ENCODE measurements around the gene ITPRIPL2.

Gene ITPRIPL2

DNA sequence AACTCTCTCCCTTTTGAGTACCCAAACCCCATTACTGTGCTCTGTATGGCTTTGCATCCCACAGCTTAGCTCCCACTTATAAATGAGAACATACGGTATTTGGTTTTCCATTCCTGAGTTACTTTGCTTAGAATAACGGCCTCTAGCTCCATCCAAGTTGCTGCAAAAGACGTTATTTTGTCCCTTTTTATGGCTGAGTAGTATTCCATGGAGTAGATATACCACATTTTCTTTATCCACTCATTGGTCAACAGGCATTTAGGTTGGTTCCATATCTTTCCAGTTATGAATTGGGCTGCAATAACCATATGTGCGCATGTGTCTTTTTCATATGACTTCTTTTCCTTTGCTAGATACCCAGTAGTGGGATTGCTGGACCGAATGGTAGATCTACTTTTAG, 34.4 kb downstream of the ITPRIPL2 start:
- H3K36me3 ChIP-seq (ENCODE audit: control insufficient read depth, insufficient read depth, low read length), result no peaks in the 10 kb centered on the region
- 0 out of 2 replicates have a peak, but pooled peaks cover 2% of the 10 kb centered on the region for H3K27me3 ChIP-seq (ENCODE audit: control insufficient read depth, insufficient read depth, low read length)
- no peak overlapping the region for H3K4me3 ChIP-seq (ENCODE audit: low read depth, low read length)
- H3K9me3 ChIP-seq (ENCODE audit: control insufficient read depth, insufficient read depth, low read depth, low read length), result peaks cover 9% of the 10 kb centered on the region
- no peak overlapping the region for H3K27ac ChIP-seq (ENCODE audit: low read depth, low read length)
- no peaks in the 10 kb centered on the region; the same call in 1 of the 2 replicates for H3K4me1 ChIP-seq (ENCODE audit: control insufficient read depth, insufficient read depth, low read length)
- no peak overlapping the region for H3K9ac ChIP-seq (ENCODE audit: low read length)

GRCh38 chr16:19151310-19151709, 37.5 kb downstream of the ITPRIPL2 start:
- H3K9ac ChIP-seq (ENCODE audit: low read length), result no peak overlapping the region
- peaks cover 14% of the 10 kb centered on the region for H3K9me3 ChIP-seq (ENCODE audit: control insufficient read depth, insufficient read depth, low read depth, low read length)

GRCh38 chr16:19152042-19152441, 38.3 kb downstream of the ITPRIPL2 start:
- Histone ChIP-seq H3K4me1 (ENCODE audit: control insufficient read depth, insufficient read depth, low read length) (no peaks in the 10 kb centered on the region), H3K9ac (ENCODE audit: low read length) (no peak overlapping the region), H3K27me3 (ENCODE audit: control insufficient read depth, insufficient read depth, low read length) (0 out of 2 replicates have a peak, but pooled peaks cover 2% of the 10 kb centered on the region), H3K4me3 (ENCODE audit: low read depth, low read length) (no peak overlapping the region), H3K9me3 (ENCODE audit: control insufficient read depth, insufficient read depth, low read depth, low read length) (peaks cover 15% of the 10 kb centered on the region), H3K27ac (ENCODE audit: low read depth, low read length) (no peak overlapping the region), H3K36me3 (ENCODE audit: control insufficient read depth, insufficient read depth, low read length) (no peaks in the 10 kb centered on the region)

More at GRCh38 chr16:19151310-19151709, 37.5 kb downstream of the ITPRIPL2 start:
- no peaks in the 10 kb centered on the region for H3K36me3 ChIP-seq (ENCODE audit: control insufficient read depth, insufficient read depth, low read length)
- H3K4me3 ChIP-seq (ENCODE audit: low read depth, low read length), result no peak overlapping the region
- H3K4me1 ChIP-seq (ENCODE audit: control insufficient read depth, insufficient read depth, low read length), result no peaks in the 10 kb centered on the region
- H3K27ac ChIP-seq (ENCODE audit: low read depth, low read length), result no peak overlapping the region
- 0 out of 2 replicates have a peak, but pooled peaks cover 2% of the 10 kb centered on the region for H3K27me3 ChIP-seq (ENCODE audit: control insufficient read depth, insufficient read depth, low read length)

- Histone ChIP-seq H3K4me3 (ENCODE audit: low read depth, low read length) (no peak overlapping the region), H3K9me3 (ENCODE audit: control insufficient read depth, insufficient read depth, low read depth, low read length) (peaks cover 6% of the 10 kb centered on the region; the same call in 1 of the 2 replicates), H3K4me1 (ENCODE audit: control insufficient read depth, insufficient read depth, low read length) (no peaks in the 10 kb centered on the region), H3K27ac (ENCODE audit: low read depth, low read length) (no peak overlapping the region), H3K9ac (ENCODE audit: low read length) (no peak overlapping the region), H3K36me3 (ENCODE audit: control insufficient read depth, insufficient read depth, low read length) (no peaks in the 10 kb centered on the region), H3K27me3 (ENCODE audit: control insufficient read depth, insufficient read depth, low read length) (peaks cover 4% of the 10 kb centered on the region)
Measured at GRCh38 chr16:19153876-19154275, 40.1 kb downstream of the ITPRIPL2 start.

- no peaks in the 10 kb centered on the region for H3K36me3 ChIP-seq (ENCODE audit: control insufficient read depth, insufficient read depth, low read length)
- peaks cover 3% of the 10 kb centered on the region; the same call in 1 of the 2 replicates for H3K9me3 ChIP-seq (ENCODE audit: control insufficient read depth, insufficient read depth, low read depth, low read length)
- peaks cover 4% of the 10 kb centered on the region for H3K27me3 ChIP-seq (ENCODE audit: control insufficient read depth, insufficient read depth, low read length)
- no peak overlapping the region for H3K9ac ChIP-seq (ENCODE audit: low read length)
- no peak overlapping the region for H3K27ac ChIP-seq (ENCODE audit: low read depth, low read length)
- no peak overlapping the region for H3K4me3 ChIP-seq (ENCODE audit: low read depth, low read length)
- no peaks in the 10 kb centered on the region for H3K4me1 ChIP-seq (ENCODE audit: control insufficient read depth, insufficient read depth, low read length)
Measured at GRCh38 chr16:19162085-19162484, 48.3 kb downstream of the ITPRIPL2 start.

GRCh38 chr16:19163215-19163614, 49.5 kb downstream of the ITPRIPL2 start:
- H3K9me3 ChIP-seq (ENCODE audit: control insufficient read depth, insufficient read depth, low read depth, low read length), result peaks cover 3% of the 10 kb centered on the region; the same call in 1 of the 2 replicates
- no peaks in the 10 kb centered on the region for H3K4me1 ChIP-seq (ENCODE audit: control insufficient read depth, insufficient read depth, low read length)
- H3K27me3 ChIP-seq (ENCODE audit: control insufficient read depth, insufficient read depth, low read length), result no peaks in the 10 kb centered on the region; the same call in 1 of the 2 replicates
- H3K9ac ChIP-seq (ENCODE audit: low read length), result no peak overlapping the region
- H3K4me3 ChIP-seq (ENCODE audit: low read depth, low read length), result no peak overlapping the region
- no peak overlapping the region for H3K27ac ChIP-seq (ENCODE audit: low read depth, low read length)
- H3K36me3 ChIP-seq (ENCODE audit: control insufficient read depth, insufficient read depth, low read length), result no peaks in the 10 kb centered on the region

GRCh38 chr16:19164285-19164684, 50.5 kb downstream of the ITPRIPL2 start:
- peaks cover 10% of the 10 kb centered on the region for H3K27me3 ChIP-seq (ENCODE audit: control insufficient read depth, insufficient read depth, low read length)
- no peak overlapping the region for H3K4me3 ChIP-seq (ENCODE audit: low read depth, low read length)
- H3K9ac ChIP-seq (ENCODE audit: low read length), result no peak overlapping the region
- no peaks in the 10 kb centered on the region for H3K36me3 ChIP-seq (ENCODE audit: control insufficient read depth, insufficient read depth, low read length)
- no peak overlapping the region for H3K27ac ChIP-seq (ENCODE audit: low read depth, low read length)
- peaks cover under 1% of the 10 kb centered on the region; the same call in 1 of the 2 replicates for H3K4me1 ChIP-seq (ENCODE audit: control insufficient read depth, insufficient read depth, low read length)
- H3K9me3 ChIP-seq (ENCODE audit: control insufficient read depth, insufficient read depth, low read depth, low read length), result peaks cover 3% of the 10 kb centered on the region; the same call in 1 of the 2 replicates

DNA sequence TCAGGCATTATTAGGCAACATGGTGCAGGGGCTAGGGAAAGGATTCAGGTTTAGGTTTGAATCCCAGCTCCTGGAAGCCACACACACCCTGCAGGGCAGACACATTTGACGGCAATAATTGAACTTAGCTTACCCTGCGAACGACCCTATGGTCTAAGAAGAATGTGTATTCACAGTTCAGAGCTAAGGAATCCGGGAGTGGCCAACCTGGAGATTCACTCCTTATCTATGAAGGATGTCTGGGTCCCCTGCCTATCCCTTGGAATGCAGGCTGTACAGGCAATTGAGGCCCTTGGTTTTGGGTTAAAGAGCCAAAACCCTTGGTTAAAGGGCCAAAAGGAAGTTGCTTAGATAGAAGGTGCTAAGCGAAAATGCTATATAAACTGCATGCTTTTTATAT, 51.3 kb downstream of the ITPRIPL2 start:
- no peak overlapping the region for H3K27ac ChIP-seq (ENCODE audit: low read depth, low read length)
- H3K36me3 ChIP-seq (ENCODE audit: control insufficient read depth, insufficient read depth, low read length), result no peaks in the 10 kb centered on the region
- H3K4me3 ChIP-seq (ENCODE audit: low read depth, low read length), result no peak overlapping the region
- no peak overlapping the region for H3K9ac ChIP-seq (ENCODE audit: low read length)
- peaks cover 3% of the 10 kb centered on the region; the same call in 1 of the 2 replicates for H3K9me3 ChIP-seq (ENCODE audit: control insufficient read depth, insufficient read depth, low read depth, low read length)
- peaks cover 3% of the 10 kb centered on the region; the same call in 1 of the 2 replicates for H3K4me1 ChIP-seq (ENCODE audit: control insufficient read depth, insufficient read depth, low read length)
- peaks cover 19% of the 10 kb centered on the region for H3K27me3 ChIP-seq (ENCODE audit: control insufficient read depth, insufficient read depth, low read length)

DNA sequence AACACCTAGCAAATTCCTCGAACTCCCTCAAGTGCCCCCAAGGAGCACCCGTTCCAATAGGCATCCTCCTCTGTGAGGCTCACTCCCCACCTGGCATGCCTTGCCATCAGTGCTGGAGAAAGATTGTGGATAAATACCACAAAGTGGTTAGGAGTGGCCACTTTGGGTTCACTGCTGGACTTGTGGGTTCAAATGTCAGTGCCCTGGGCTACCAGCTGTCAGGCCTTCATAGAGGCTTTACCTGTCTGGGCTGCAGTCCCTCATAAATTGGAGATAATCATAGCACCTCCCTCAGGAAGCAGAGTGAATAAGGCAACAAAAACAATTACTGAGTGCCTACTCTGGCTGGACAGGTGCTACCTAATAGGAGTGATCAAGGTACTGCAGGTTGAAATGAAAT, 52.7 kb downstream of the ITPRIPL2 start:
- H3K4me3 ChIP-seq (ENCODE audit: low read depth, low read length), result no peak overlapping the region
- no peak overlapping the region for H3K9ac ChIP-seq (ENCODE audit: low read length)
- peaks cover 3% of the 10 kb centered on the region; the same call in 1 of the 2 replicates for H3K9me3 ChIP-seq (ENCODE audit: control insufficient read depth, insufficient read depth, low read depth, low read length)
- peaks cover 3% of the 10 kb centered on the region; the same call in 1 of the 2 replicates for H3K4me1 ChIP-seq (ENCODE audit: control insufficient read depth, insufficient read depth, low read length)
- no peak overlapping the region for H3K27ac ChIP-seq (ENCODE audit: low read depth, low read length)
- no peaks in the 10 kb centered on the region for H3K36me3 ChIP-seq (ENCODE audit: control insufficient read depth, insufficient read depth, low read length)
- H3K27me3 ChIP-seq (ENCODE audit: control insufficient read depth, insufficient read depth, low read length), result peaks cover 26% of the 10 kb centered on the region

DNA sequence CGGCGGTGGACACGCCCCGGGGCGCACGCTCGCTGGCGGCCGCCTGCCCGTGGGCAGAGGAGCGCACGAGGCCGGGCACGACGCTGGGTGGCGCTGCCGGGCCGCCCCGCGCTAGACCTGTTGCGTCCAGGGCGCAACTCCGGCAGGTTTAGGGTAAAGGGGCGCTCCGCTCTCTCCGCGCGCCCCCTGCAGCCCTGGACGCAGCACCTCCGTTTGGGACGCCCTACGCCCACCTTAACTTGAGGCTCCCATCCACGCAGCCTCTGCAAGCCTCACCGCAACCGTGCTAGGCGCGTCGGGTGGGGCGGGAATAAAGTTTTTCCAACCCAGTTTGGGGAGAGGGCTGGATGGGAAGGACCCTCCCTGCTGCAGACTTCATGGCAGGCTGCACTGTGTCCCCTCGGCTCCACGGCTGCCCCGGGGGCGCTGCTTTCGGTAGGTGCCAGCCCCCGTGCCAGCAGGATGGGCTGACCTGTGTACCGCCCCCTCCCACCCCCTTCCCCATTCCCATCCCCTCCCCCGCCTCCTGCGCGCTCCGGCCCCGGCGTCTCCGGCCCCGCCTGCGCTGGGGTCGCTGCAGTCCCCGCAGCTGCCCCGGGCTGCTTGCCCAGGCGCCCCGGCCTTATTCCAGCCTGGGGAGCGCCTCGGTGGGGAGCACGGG, 54.1 kb downstream of the ITPRIPL2 start, which contains the start of gene SYT17:
SYT17 (plus strand) TSS at position 531 of the 661 bp plus-strand sequence. CDS start 407 bp downstream, outside the sequence.
- Histone ChIP-seq H3K4me1 (ENCODE audit: control insufficient read depth, insufficient read depth, low read length) (peaks cover 3% of the 10 kb centered on the region; the same call in 1 of the 2 replicates), H3K9me3 (ENCODE audit: control insufficient read depth, insufficient read depth, low read depth, low read length) (peaks cover 3% of the 10 kb centered on the region; the same call in 1 of the 2 replicates), H3K27ac (ENCODE audit: low read depth, low read length) (no peak within 1 kb of the TSS), H3K4me3 (ENCODE audit: low read depth, low read length) (peak within 1 kb of the TSS; percentile 92), H3K9ac (ENCODE audit: low read length) (peak within 1 kb of the TSS; percentile 62), H3K27me3 (ENCODE audit: control insufficient read depth, insufficient read depth, low read length) (peaks cover 26% of the 10 kb centered on the region), H3K36me3 (ENCODE audit: control insufficient read depth, insufficient read depth, low read length) (no peaks in the 10 kb centered on the region)

DNA sequence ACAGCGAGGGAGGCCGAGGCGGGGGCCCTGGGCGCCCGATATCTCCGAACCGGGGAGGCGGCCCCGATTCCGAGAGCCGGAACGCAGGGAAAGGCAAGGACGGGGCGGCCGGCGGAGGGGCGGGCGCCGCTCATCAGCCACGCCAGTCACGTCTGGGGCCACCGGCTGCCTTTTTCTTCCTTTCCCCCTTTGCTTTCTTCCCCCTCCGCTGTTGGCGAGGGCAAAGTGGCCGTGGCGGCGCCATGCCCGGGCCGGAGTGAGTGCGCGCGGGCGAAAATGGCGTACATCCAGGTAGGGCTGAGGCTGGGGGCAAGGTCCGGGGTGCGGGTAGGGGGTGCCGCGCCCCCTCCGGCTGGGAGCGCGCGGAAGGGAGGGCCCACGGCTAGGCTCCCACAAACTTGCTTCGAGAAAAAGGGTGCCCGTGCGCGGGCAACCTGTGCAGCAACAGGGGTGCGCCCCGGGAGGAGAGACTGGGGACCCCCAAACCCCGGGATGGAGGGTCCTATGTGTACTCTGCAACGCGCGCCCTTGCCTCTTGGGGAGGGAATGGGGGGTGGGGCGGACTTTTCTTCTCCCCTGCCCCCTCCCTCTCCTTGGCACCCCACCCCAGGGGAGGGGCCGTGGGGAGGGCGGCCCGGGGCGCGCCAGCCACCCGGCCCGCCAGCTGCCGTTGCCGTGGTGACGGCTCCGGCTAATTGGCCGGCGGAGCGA, 54.8 kb downstream of the ITPRIPL2 start:
- H3K36me3 ChIP-seq (ENCODE audit: control insufficient read depth, insufficient read depth, low read length), result no peaks in the 10 kb centered on the region
- H3K9ac ChIP-seq (ENCODE audit: low read length), result peak overlapping the region; percentile 62
- H3K4me3 ChIP-seq (ENCODE audit: low read depth, low read length), result peak overlapping the region; percentile 92
- H3K27ac ChIP-seq (ENCODE audit: low read depth, low read length), result no peak overlapping the region
- H3K9me3 ChIP-seq (ENCODE audit: control insufficient read depth, insufficient read depth, low read depth, low read length), result no peaks in the 10 kb centered on the region
- H3K4me1 ChIP-seq (ENCODE audit: control insufficient read depth, insufficient read depth, low read length), result peaks cover 3% of the 10 kb centered on the region; the same call in 1 of the 2 replicates
- peaks cover 26% of the 10 kb centered on the region for H3K27me3 ChIP-seq (ENCODE audit: control insufficient read depth, insufficient read depth, low read length)
